GM19238 (cell line): ENCODE data around the gene GLRX5.
A peak's percentile ranks its signal among the peaks of the same experiment; 100 is the strongest.

Experiments
- DNase-seq: peaks from one replicate; pipeline ENCODE4 v3.0.0; 2011; ENCODE audit warnings: low spot score; ENCODE audit not compliant: insufficient read length

The GLRX5 gene

DNA sequence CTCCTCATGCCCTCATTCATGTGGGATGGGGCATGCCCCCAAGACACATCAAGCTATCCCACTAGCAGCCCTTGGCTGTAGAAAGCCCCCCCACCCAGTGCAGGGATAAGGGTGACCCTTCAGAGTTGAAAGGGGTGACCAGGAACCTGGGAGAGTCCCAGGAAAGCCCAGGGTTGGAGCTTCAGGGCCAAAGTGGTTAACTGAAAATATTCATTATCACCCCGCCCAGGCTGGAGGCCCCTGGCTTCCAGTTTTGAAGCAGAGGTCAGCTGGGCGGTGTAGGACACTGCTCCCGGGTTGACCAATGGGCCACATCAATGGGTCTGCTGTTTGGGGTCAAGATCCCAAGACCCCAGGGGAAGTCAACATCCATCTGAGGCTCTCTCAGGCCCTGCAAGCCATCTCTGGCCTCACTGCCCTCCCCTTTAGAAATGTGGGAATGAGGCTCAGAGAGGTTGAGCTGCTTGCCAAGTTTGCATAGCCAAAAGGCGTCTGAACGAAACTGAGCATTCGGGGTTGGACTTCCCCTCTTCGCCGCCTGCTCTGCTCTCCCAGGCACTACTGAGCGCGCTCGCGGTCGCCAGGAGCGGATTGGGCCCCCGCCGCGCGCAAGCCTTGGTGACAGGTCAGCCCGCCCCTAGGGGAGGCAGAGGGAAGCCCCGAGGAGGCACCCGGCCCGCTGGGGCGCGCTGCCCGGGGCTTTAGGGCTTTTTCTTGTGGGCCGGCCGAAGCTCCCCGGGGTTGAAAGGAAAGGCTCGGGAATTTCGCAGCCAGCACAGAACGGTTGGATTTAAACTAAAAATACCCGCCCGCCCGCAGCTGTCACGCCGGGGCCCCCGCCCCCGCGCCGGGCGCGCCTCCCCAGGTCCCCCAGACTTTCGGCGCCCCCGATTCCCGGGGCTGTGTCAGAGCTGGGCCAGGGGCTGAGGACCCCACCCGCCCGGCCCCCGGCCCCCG, 19.0 kb upstream of the GLRX5 start:
- peak; percentile 96 for DNase-seq

DNA sequence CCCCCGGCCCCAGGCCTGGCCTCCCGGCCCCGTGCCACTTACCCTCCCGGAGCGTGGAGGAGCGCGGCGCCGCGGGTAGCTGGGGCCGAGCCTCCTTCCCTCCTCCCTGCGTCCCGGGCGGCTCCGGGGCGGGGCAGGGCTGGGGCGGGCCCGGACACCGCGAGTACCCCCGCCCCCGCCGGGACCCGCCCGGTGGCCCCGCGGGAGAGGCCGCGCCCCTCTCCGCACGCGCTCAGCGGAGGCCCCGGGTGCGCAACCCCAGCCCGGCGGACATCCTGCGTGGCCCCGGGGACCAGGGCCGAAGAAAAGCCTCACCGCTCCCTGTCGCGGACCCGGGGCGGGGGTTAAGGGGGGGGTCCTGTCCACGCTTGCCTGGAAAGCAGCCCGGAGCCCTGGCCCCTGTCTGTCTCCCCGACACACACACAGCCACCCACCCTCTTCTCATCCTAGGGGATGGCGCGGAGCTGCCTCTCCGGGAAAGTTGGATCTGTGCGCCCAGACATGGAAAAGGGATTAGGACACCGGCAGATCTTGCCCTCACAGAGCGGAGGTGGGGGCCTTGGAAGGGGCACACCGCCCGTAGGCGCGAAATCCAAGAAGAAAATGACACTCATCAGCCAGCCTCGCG, 18.2 kb upstream of the GLRX5 start, which contains the start of gene SYNE3:
Gene SYNE3, minus strand, starts transcription at position 97 of the 628 bp plus-strand sequence. CDS start 40,829 bp downstream, outside the sequence.
- DNase-seq = peak; percentile 82

DNA sequence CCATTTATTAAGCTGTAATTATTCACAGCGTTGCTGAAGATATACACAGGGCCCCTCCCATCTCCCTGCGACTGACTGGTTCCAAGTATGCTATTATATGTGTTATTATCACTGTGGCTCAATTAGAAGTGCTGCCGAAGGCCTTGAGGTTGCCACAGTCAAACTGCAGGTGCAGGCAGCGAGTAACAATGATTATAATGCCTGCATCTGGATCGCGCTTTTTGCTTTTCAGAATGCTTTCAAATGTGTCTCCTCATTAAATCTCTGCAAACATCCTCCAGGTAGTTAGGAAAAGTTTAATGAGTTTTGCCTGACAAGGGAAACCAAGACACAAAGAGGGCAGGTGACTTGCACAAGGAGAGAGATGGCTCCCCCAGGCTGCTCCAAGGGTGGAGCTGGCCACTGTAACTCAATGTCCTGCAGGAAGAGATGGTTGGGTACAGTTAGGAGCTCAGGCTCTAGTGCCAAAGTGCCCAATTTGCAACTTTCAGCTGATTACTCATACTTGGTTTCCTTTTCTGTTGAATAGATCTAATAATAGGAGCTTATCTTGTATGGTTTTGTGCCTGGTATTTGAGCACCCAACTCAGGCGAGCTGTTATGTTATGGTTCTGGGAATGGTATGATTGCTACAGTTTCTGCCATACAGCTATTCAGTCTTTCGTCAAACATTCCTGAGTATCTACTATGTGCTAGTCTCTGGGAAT, 16.7 kb upstream of the GLRX5 start:
- DNase-seq = no peak

DNA sequence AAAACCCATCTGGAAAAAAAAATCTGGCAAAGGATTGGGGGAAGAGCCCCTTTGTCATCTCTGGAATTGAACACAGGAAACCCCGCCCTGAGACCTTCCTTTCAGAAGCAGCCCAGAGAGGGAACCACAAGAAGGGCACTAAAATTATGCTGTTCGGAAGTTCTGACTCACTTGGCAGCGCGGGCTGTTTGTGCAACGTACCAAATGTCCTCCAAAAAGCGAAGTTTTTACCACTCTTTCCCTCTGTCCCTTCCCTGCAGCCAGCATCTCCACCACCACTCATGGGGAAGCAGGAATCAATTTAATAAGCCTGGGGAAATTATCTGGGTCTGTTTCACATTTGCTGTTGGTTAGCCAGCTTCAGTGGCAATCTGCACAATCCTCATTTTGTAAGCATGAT, 15.2 kb upstream of the GLRX5 start:
- DNase-seq = no peak

DNA sequence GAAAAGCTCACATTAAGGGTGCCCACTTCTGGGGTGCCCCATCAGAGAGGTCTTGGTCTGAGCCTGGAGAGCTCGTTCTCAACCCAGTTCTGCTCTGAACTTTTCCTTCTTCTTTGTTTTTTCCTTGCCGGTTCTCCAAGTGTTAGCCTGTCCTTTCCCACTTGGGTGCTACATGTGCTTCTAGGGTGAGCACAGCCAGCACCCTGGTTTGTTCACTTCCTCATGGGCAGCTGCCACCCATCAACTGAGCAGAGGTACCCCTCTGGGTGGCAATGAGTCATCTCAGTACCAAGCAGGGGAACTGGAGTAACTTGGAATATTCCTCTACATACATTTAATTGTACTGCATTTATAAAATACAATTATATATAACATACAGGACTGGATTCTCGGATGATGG, 14.5 kb upstream of the GLRX5 start:
- no peak for DNase-seq

DNA sequence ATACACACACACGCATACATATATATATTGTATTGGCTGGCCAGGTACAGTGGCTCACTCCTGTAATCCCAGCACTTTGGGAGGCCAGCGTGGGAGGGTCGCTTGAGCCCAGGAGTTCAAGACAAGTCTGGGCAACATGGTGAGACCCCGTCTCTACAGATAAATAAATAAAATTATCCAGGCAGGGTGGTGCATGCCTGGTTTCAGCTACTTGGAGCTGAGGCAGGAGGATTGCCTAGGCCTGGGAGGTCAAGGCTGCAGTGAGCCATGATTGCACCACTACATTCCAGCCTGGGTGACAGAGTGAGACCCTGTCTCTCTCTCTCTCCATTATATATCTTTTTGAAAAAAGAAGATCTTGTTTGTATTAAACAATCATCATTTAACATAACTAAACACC, 13.8 kb upstream of the GLRX5 start:
- no peak for DNase-seq

DNA sequence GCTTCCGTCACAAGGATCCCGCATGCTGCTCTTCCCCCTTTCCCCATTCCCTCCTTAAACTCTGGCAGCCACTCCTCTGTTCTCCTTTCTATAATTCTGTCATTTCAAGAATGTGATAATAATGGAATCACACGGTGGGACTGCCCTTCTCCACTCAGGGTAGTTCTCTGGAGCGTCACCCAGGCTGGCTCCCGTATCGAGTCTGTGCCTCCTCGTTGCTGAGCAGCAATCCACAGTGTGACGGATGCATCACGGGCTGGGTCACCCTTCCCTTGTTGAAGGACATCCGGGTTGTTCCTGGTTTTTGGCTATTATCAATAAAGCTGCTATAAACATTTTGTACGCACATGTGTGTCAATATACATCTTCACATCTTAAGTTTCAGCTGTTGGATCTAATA, 12.7 kb upstream of the GLRX5 start:
- no peak for DNase-seq

DNA sequence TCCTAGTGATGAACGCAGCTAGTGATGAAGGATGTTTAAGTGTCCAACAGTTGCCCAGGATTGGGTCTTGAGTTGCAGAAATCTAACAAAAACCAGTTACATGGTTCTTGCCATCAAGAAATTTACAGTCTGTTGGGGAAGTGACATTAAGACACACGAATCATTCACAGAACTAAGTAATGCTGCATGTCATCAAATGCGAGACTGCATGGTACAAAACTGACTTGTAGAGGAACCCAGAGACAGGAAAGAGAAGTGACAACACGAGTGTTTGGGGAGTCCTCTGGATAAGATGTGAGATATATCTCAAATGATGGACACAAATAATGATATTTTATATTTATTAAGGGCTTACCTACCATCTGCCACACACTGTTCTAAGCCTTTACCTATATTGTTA, 12.3 kb upstream of the GLRX5 start:
- no peak for DNase-seq

DNA sequence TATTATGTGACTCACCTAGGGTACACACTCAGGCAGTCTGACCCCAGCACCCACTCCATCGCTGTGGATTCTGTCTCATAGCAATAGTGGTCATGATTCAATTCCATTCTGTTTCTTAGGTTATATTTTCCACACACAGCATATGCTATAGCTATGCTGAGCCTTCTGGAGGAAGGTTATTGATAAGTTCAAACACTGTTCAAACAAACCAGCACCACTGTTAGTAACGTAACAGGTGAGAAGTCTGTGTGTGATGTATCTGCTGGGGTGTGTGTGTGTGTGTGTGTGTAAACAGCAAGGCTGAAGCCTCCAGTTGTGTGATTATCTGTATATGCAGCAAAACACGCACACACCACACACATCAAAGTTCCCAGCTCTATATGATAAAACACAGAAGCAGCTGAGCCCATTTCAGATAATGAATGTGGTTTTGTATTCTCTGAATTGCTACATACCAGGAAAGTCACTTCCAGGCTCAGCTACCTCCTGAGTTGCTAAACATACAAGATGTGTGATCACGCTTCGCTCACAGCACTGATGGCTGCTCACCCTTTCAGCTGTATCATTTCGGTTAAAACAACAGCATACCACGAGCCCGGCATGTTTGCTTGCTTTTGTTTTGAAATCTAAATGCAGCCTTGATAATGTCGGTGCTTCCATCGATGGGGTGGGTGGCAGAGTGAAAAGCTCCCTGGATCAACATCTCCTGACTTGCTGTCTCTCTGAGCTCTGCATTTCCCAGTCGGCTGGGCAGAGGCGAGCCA, 11.6 kb upstream of the GLRX5 start:
- DNase-seq = no peak

DNA sequence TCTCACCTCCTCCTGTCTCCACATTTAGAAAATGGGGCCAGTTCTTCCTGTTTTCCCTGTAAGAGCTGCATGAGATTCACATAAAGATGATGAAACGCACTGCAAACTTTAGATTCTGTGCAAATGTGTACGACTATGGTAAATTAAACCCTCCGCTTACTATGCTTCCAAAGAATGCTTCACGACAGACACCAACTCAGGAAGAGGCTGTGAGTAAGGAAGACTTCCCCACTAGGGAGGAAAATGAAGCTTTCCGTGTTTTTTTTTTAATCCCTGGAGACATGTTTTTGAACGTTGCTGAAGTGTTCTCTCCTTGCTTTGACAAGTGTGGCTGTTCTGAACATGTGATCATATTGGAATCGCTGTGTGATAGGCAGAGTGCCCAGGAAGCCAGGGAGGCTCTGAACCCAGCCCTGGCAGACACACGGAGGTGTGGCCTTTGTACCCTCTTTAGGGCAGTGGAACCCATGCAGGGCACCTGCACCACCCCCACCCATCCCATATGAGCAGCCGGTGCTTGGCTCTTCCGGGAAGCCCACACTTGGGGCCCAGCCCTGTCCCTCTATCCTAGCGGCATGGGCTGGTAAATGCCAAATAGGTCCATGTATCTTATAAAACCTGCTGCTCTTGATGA, 10.9 kb upstream of the GLRX5 start:
- DNase-seq = no peak

DNA sequence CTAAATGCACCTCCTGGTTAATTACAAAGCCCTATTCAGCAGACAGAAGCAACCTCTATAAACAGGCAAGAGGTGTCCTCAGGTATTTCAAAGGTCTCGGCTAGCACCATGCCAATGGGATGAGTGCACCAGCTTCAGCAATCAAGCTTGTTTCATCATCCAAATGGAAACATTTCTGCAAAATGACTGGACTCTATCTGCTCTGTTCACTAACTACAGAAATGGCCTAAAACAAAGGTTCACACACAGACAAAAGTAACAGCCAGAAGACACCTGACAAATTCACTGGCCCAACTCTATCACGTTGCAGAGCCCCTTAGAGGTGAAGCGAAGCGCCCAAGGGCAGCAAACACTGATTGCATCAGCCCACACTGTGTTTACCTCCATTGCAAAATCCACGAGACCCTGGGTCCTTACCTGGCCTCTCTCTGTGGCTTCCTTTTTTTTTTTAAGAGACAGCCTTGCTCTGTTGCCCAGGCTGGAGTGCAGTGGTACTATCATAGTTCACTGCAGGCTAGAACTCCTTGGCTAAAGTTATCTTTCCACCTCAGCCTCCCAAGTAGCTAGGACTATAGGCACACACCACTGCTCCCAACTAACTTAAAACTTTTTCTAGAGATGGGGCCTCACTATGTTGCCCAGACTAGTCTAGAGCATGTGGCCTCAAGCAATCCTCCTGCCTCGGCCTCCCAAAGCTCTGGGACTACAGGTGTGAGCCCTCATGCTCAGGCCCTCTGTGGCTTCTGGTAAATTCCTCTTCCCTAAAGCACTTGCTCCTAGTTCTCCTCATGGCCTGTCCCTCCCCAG, 9.9 kb upstream of the GLRX5 start:
- no peak for DNase-seq

DNA sequence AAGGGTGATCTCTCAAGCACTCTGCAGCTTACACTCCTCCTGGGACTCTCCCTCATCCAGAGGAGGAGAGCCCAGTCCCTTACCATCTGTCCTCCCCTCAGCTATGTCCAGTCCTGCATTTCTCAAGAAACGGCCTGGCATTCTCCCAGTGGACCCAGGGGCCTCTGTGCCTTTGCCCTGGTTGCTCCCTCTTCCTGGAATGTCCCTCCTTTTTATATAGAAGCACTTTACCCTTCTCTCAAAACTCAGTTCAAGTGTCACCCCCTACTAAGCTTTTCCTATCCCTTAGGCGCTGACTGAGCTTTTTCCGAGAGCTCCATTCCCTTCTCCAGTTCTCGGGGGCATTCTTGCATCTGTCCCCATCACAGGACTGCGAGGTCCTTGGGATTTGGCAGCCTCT, 8.9 kb upstream of the GLRX5 start:
- DNase-seq = no peak

DNA sequence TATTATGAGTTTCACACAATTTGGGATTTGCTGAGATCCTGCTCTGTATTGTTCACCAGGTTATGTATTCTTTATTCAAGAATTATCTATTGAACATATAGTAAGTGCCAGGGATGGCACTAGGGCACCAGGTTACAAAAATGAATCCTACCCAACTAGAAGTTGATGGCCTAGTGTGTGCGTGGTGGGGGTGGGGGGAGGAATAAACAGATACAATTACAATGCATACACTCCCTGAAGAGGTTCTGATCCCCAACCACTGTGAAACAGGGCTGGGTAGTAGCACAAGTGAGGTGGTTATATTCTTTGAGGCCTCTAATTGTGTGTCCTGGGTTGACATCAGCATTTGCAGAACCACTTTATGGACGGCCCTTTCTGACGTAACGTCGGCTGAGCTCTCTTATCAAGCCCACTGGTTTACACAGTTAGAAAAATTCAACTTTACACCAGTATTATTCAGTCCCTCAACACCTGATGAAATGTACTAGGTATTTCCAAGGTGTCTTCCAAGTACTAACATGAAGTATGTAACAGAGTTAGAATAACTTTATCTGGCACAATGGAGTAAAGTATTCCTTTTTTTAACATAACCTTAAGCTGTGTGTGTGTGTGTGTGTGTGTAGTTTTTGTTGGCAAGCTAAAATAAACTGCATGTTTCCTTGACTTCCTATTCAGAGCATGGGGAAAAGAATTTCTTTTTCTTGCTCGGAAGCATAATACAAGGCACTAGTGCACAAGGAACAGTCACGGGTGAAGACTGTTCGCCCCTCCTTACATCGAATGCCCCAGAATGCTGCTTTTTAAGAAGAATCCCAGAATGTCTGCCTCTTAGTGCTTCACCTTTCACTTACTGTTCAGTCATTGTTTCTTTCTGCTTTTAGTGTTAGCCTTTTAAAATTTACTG, 8.1 kb upstream of the GLRX5 start:
- DNase-seq = no peak

DNA sequence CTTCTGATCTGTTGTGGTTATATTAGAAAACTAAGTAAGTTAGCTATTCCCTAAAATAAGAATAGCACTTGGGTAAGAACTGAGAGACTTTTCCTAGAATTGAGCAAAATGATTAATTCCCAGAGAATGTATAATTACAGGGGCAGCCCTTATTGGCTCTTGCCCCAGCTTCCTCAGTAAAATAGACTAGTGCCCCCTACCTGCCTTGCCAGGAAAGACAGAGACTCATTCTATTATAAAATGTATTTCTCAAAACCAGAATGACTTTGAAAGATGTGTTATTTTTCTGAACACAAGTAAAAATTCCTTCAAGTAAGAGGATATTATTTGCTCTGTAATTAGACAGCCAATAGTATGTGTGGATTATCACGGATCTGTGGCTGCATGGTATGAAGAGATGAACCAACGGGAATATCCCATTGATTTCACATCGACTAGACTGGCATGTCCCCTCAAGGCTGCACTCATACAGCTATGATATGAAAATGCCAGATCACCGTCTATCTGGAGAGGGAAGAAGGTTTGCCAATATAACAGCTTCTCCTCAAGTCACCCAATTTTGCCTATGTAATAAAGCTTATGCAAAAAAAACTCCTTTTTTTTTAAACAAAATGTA, 7.4 kb upstream of the GLRX5 start:
- no peak for DNase-seq

DNA sequence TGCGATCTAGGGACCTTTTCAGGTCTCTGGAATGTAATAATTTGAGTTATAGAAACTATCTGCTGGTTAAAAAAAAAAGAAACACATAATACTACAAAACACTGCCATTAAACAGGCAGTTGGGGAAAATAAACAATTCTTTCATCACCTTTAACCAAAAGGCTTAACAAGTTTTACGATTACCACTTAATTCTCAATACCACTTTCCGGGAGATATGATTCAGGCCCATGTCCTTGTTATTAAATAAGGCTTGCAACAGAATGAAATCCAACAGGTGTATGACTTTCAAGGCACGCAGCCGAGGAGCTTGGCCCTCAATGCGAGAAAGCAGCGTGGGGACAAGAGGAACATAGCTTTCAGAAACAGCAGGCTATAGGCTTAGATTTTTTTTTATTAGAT, 5.6 kb upstream of the GLRX5 start:
- no peak for DNase-seq

DNA sequence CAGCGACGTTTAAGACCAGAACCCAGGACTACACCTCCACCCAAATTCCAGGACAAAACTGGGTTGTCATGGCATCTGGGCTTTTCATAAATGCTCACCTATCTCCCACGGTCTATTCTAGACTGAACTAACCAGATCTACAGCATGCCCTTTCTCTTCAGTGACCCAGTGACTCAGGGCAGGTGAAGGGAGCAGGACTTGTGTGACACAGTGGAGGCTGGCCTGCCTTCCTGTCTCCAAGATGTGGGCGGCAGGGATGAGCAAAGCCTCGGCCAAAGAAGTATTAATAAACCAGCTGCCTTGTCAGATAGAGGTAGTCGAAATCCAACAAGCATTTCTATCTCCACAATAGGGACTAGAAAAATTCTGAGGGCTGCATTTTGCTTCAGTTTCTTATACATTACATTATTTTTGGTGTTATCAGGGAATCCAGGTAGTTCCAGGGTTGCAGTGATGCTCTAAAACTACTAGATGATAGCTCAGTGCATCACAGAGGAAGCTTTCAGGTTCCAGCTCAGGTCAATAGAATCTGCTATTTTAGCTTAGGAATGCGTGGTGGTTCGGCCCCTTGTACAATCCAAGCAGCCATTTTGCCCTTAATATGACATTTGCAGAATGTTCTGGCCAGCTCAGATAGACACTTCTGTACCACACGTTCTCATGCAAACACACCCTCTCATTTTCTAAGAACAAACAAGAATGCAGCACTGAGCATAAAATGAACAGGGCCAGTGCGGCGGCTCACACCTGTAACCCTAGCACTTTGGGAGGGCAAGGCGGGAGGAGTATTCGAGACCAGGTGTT, 4.2 kb upstream of the GLRX5 start:
- DNase-seq = no peak

DNA sequence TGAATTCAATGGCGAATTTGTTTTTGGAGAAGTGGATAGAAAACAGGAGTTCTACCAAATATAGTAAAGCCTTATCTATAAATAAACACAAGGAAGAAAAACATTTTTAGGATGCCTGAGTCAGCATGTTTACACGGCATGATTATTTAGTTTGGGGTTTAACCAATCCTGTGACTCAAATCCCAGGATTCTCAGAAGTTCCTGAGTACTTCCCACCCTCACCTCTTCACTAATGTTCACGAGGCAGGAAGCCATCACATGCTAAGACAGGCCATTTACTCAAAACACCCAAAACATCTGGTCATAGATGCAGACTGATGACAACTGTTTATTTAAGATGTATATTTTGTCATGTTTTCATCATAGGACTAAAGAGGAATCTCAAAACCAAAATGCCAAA, 3.4 kb upstream of the GLRX5 start:
- no peak for DNase-seq

DNA sequence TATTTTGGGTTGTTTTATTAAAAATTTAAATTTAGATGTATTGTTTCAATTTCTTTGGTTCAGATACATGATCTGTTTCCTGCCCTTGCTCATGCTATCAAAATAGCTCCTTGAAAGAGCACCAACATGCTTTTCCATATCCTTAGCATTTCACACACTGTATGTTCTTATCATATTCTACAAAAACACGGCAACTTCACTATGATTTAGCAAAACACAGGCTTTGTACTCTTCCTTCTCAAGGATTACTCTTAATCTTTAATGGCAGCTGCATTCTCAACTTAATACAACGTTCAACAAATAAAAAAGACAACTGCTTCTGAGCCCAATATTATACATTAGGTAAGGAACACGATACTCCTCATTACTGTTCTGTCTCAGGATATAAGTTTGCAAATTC, 2.9 kb upstream of the GLRX5 start:
- no peak for DNase-seq
